BLaER1 (cell line): ENCODE results near the gene ADAM10.
"Not testable (repeated sequence)": the region's sequence is repeated elsewhere in the genome, so short reads cannot be mapped to it uniquely, and the experiment has no call there.

Source experiments
- H3K27ac ChIP-seq: shearing (Covaris generic); formaldehyde crosslinking; 2 replicates; pipeline ENCODE4 v1.8.1; 2022
- H3K27me3 ChIP-seq: shearing (Covaris generic); formaldehyde crosslinking; 2 replicates; pipeline ENCODE4 v1.8.1; 2022
- H3K36me3 ChIP-seq: shearing (Covaris generic); formaldehyde crosslinking; 2 replicates; pipeline ENCODE4 v1.8.1; 2022
- H3K4me1 ChIP-seq: shearing (Covaris generic); formaldehyde crosslinking; 2 replicates; pipeline ENCODE4 v1.8.1; 2022
- H3K4me2 ChIP-seq: shearing (Covaris generic); formaldehyde crosslinking; 2 replicates; pipeline ENCODE4 v1.8.1; 2022
- H3K4me3 ChIP-seq: shearing (Covaris generic); formaldehyde crosslinking; 2 replicates; pipeline ENCODE4 v1.8.1; 2022
- H3K9ac ChIP-seq: shearing (Covaris generic); formaldehyde crosslinking; 2 replicates; pipeline ENCODE4 v1.8.1; 2022
- H3K9me3 ChIP-seq: shearing (Covaris generic); formaldehyde crosslinking; 2 replicates; pipeline ENCODE4 v1.8.1; 2022
- H4K20me1 ChIP-seq: shearing (Covaris generic); formaldehyde crosslinking; 2 replicates; pipeline ENCODE4 v1.8.1; 2022
- Cebpa-rat ChIP-seq: shearing (Covaris generic); IDR thresholded peaks from 2 replicates; pipeline ENCODE4 v1.8.1; 2022

The ADAM10 gene

GRCh38 chr15:58627701-58628100 lies 121.8 kb downstream of the ADAM10 start:
- no peaks in the 10 kb centered on the region for H4K20me1 ChIP-seq
- no peak overlapping the region for H3K4me3 ChIP-seq
- 0 out of 2 replicates have a peak overlapping the region, but pooled peaks have one; percentile 44 for H3K9ac ChIP-seq
- peaks cover 5% of the 10 kb centered on the region for H3K9me3 ChIP-seq
- peaks cover 76% of the 10 kb centered on the region for H3K36me3 ChIP-seq
- peak overlapping the region; percentile 84 for H3K27ac ChIP-seq
- H3K27me3 ChIP-seq: no peaks in the 10 kb centered on the region
- peaks cover 26% of the 10 kb centered on the region for H3K4me1 ChIP-seq
- TF ChIP-seq Cebpa-rat: no peak
- peak overlapping the region; percentile 83 for H3K4me2 ChIP-seq

- Histone ChIP-seq H3K27ac (no peak overlapping the region), H3K4me3 (no peak overlapping the region), H4K20me1 (no peaks in the 10 kb centered on the region), H3K36me3 (peaks cover 71% of the 10 kb centered on the region), H3K9ac (no peak overlapping the region), H3K4me2 (no peak overlapping the region), H3K9me3 (peaks cover 5% of the 10 kb centered on the region), H3K4me1 (peaks cover 26% of the 10 kb centered on the region), H3K27me3 (no peaks in the 10 kb centered on the region)
- TF ChIP-seq Cebpa-rat: no peak
Measured at GRCh38 chr15:58627046-58627445, 122.5 kb downstream of the ADAM10 start.

GRCh38 chr15:58626378-58626777 lies 123.1 kb downstream of the ADAM10 start:
- H3K4me2 ChIP-seq: no peak overlapping the region
- H3K4me3 ChIP-seq: no peak overlapping the region
- H3K36me3 ChIP-seq: peaks cover 70% of the 10 kb centered on the region

GRCh38 chr15:58622877-58623276 lies 126.6 kb downstream of the ADAM10 start:
- Histone ChIP-seq H3K4me2 (no peak overlapping the region), H3K36me3 (peaks cover 89% of the 10 kb centered on the region), H4K20me1 (no peaks in the 10 kb centered on the region), H3K27me3 (no peaks in the 10 kb centered on the region), H3K9ac (no peak overlapping the region), H3K4me3 (no peak overlapping the region), H3K27ac (no peak overlapping the region), H3K9me3 (peaks cover 41% of the 10 kb centered on the region), H3K4me1 (peaks cover 5% of the 10 kb centered on the region)
- TF ChIP-seq Cebpa-rat: no peak

More at GRCh38 chr15:58626378-58626777, 123.1 kb downstream of the ADAM10 start:
- H3K27ac ChIP-seq: no peak overlapping the region
- H3K27me3 ChIP-seq: no peaks in the 10 kb centered on the region
- H4K20me1 ChIP-seq: no peaks in the 10 kb centered on the region
- H3K9me3 ChIP-seq: peaks cover 9% of the 10 kb centered on the region
- no peak for TF ChIP-seq Cebpa-rat
- peaks cover 26% of the 10 kb centered on the region for H3K4me1 ChIP-seq
- no peak overlapping the region for H3K9ac ChIP-seq

GRCh38 chr15:58620268-58620667 lies 129.2 kb downstream of the ADAM10 start:
- H3K27me3 ChIP-seq, H3K27ac ChIP-seq, H3K9ac ChIP-seq, H3K4me3 ChIP-seq, H3K4me2 ChIP-seq, H3K4me1 ChIP-seq, H4K20me1 ChIP-seq: not testable (repeated sequence)
- peaks cover 60% of the 10 kb centered on the region for H3K9me3 ChIP-seq
- peaks cover 90% of the 10 kb centered on the region for H3K36me3 ChIP-seq

- Histone ChIP-seq H3K4me1 (no peaks in the 10 kb centered on the region), H3K27me3 (no peaks in the 10 kb centered on the region), H4K20me1 (peaks cover 10% of the 10 kb centered on the region), H3K27ac (no peak overlapping the region), H3K9me3 (peaks cover 82% of the 10 kb centered on the region), H3K9ac (no peak overlapping the region), H3K4me2 (no peak overlapping the region), H3K4me3 (no peak overlapping the region), H3K36me3 (peaks cover 96% of the 10 kb centered on the region)
- no peak for TF ChIP-seq Cebpa-rat
Measured at GRCh38 chr15:58616171-58616570, 133.3 kb downstream of the ADAM10 start.

GRCh38 chr15:58611731-58612676 lies 137.5 kb downstream of the ADAM10 start:
- peaks cover 21% of the 10 kb centered on the region for H3K4me1 ChIP-seq
- H3K36me3 ChIP-seq: peaks cover 89% of the 10 kb centered on the region
- TF ChIP-seq Cebpa-rat: no peak
- no peak overlapping the region for H3K9ac ChIP-seq
- H3K27ac ChIP-seq: no peak overlapping the region
- peaks cover 46% of the 10 kb centered on the region for H3K9me3 ChIP-seq
- H3K4me2 ChIP-seq: no peak overlapping the region
- no peak overlapping the region for H3K4me3 ChIP-seq
- no peaks in the 10 kb centered on the region for H3K27me3 ChIP-seq
- peaks cover 10% of the 10 kb centered on the region for H4K20me1 ChIP-seq

- TF ChIP-seq Cebpa-rat: no peak
- Histone ChIP-seq H3K36me3 (peaks cover 89% of the 10 kb centered on the region), H4K20me1 (peaks cover 10% of the 10 kb centered on the region), H3K4me3 (no peak overlapping the region), H3K9me3 (peaks cover 26% of the 10 kb centered on the region), H3K9ac (no peak overlapping the region), H3K4me1 (peaks cover 21% of the 10 kb centered on the region), H3K27ac (no peak overlapping the region), H3K27me3 (no peaks in the 10 kb centered on the region), H3K4me2 (peak overlapping the region; percentile 43)
Measured at GRCh38 chr15:58608711-58609110, 140.8 kb downstream of the ADAM10 start.

- no peak for TF ChIP-seq Cebpa-rat
- Histone ChIP-seq H3K27ac (no peak overlapping the region), H4K20me1 (peaks cover 10% of the 10 kb centered on the region), H3K4me3 (no peak overlapping the region), H3K9ac (no peak overlapping the region), H3K9me3 (peaks cover 27% of the 10 kb centered on the region), H3K27me3 (no peaks in the 10 kb centered on the region), H3K36me3 (peaks cover 90% of the 10 kb centered on the region), H3K4me1 (peaks cover 21% of the 10 kb centered on the region), H3K4me2 (peak overlapping the region; percentile 43)
Measured at GRCh38 chr15:58608129-58608590, 141.3 kb downstream of the ADAM10 start.

GRCh38 chr15:58606577-58607080 lies 142.9 kb downstream of the ADAM10 start:
- Histone ChIP-seq H3K27me3 (no peaks in the 10 kb centered on the region), H3K4me1 (peaks cover 21% of the 10 kb centered on the region), H4K20me1 (no peaks in the 10 kb centered on the region), H3K36me3 (peaks cover 90% of the 10 kb centered on the region), H3K27ac (no peak overlapping the region), H3K9ac (no peak overlapping the region), H3K9me3 (peaks cover 33% of the 10 kb centered on the region), H3K4me2 (no peak overlapping the region), H3K4me3 (no peak overlapping the region)
- TF ChIP-seq Cebpa-rat: no peak
